ENCODE data around the gene BTK.

BTK gene

DNA sequence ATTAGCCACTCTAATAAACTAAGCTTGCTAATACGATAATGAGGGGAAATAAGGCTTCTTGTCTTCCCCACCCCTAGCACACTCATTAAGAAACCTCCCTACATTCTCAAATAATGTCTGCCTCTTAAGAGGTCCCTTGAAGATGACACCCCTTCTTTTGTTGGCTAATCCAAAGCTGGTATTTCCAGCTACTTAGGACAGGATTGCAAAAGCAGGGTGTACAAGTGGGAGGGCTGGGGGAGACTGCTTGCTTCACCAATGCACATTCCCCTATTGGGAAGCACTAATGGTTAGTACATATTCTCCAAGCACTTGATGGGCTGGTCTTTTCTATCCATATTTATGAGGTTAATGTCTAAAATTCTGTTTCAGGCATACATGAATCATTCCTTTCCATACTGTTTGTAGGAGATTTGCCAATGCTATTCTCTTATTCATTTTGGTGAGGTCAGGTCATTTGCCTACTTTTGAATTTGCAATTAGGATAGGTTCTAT is 20.6 kb downstream of the BTK start:
- no peak overlapping the region for H3K4me3 ChIP-seq (ENCODE audit: low read depth, low read length)
- no peak for DNase-seq (ENCODE audit: low read depth)
- TF ChIP-seq, protein P1, sequence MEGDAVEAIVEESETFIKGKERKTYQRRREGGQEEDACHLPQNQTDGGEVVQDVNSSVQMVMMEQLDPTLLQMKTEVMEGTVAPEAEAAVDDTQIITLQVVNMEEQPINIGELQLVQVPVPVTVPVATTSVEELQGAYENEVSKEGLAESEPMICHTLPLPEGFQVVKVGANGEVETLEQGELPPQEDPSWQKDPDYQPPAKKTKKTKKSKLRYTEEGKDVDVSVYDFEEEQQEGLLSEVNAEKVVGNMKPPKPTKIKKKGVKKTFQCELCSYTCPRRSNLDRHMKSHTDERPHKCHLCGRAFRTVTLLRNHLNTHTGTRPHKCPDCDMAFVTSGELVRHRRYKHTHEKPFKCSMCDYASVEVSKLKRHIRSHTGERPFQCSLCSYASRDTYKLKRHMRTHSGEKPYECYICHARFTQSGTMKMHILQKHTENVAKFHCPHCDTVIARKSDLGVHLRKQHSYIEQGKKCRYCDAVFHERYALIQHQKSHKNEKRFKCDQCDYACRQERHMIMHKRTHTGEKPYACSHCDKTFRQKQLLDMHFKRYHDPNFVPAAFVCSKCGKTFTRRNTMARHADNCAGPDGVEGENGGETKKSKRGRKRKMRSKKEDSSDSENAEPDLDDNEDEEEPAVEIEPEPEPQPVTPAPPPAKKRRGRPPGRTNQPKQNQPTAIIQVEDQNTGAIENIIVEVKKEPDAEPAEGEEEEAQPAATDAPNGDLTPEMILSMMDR (IDR thresholded peaks at IDR 0.05; ENCODE audit: insufficient read depth, low read depth, low read length, missing control alignments), result no peak

DNA sequence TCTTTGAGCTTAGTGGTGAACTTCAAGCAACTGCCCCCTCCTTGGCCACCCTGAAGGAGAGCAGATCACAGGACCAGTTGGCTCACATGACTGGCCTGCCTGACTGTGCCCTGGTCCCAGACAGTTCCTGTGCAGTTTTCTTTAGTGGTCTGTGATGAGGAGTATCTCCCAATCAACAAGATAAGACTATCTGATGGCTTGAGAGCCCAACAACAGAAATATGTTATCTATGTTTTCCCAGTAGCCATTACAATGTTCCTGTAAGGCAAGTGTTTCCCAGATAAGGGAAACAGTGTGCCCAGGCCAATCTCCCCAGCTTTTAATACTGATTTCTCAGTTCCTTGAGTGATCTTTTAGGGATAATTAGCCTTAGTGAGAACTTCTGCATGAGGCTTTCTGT is 23.2 kb downstream of the BTK start:
- DNase-seq (ENCODE audit: low read depth), result no peak
- no peak overlapping the region for H3K4me3 ChIP-seq (ENCODE audit: low read depth, low read length)

GRCh38 chrX:101362116-101362515 is 23.9 kb downstream of the BTK start:
- no peak overlapping the region for H3K4me3 ChIP-seq (ENCODE audit: low read depth, low read length)
- TF ChIP-seq, protein P1 (IDR thresholded peaks at IDR 0.05; ENCODE audit: insufficient read depth, low read depth, low read length, missing control alignments), result no peak
- no peak for DNase-seq (ENCODE audit: low read depth)

More for the DNA sequence above, 23.2 kb downstream of the BTK start:
- TF ChIP-seq, protein P1 (IDR thresholded peaks at IDR 0.05; ENCODE audit: insufficient read depth, low read depth, low read length, missing control alignments), result no peak

- TF ChIP-seq, protein P1 (IDR thresholded peaks at IDR 0.05; ENCODE audit: insufficient read depth, low read depth, low read length, missing control alignments), result no peak
- H3K4me3 ChIP-seq (ENCODE audit: low read depth, low read length), result no peak overlapping the region
- DNase-seq (ENCODE audit: low read depth), result no peak
These were observed 25.6 kb downstream of the BTK start for GRCh38 chrX:101360390-101360789.

DNA sequence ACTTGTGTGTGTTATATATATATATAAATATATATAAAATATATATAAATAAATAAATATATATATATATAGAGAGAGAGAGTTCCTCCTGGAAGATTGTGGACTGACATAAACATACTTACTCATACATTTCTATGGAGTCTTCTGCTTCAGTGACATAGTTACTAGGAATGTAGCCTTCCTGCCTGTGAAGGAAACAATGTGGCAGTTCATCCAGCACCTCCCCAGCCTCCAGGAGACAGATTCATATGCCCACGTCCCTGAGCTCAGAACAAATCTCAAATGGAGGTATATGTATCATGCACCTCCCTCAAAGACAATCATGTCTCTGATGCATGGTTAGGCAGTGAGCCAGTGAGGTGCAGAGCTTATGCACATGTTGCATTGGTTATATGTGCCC is 26.0 kb downstream of the BTK start:
- TF ChIP-seq, protein P1 (IDR thresholded peaks at IDR 0.05; ENCODE audit: insufficient read depth, low read depth, low read length, missing control alignments), result no peak
- DNase-seq (ENCODE audit: low read depth), result no peak
- H3K4me3 ChIP-seq (ENCODE audit: low read depth, low read length), result no peak overlapping the region

DNA sequence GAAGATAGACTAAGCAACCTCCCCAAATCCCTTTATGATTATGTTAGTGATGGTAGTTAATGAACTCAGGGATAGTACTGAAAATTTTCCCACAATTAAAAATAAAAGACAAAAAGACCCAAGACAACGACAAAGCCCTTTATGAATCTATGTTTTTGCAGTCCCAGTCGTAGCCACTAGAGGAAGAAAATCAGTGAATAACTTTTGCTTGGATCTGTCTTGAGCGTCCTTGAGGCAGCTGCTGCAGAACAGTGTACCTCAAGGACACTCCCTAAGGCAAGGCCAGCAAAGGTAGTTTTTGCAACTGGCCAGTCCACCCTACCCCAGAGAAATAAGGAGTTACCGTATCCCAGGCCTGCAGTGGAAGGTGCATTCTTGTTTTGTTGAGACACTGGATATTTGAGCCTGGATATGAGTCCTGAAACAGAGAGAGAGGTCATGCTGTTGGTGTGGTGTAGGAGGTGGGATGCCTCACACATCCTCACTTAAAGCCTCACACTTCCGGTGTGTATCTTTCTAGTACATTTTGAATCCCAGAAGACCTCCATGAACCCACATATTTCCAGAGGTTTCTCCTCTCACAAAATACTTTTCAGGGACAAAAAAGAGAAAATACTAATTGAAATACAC is 28.7 kb downstream of the BTK start:
- no peak overlapping the region for H3K4me3 ChIP-seq (ENCODE audit: low read depth, low read length)
- TF ChIP-seq, protein P1 (IDR thresholded peaks at IDR 0.05; ENCODE audit: insufficient read depth, low read depth, low read length, missing control alignments), result peak; percentile 15
- DNase-seq (ENCODE audit: low read depth), result peak; percentile 13

DNA sequence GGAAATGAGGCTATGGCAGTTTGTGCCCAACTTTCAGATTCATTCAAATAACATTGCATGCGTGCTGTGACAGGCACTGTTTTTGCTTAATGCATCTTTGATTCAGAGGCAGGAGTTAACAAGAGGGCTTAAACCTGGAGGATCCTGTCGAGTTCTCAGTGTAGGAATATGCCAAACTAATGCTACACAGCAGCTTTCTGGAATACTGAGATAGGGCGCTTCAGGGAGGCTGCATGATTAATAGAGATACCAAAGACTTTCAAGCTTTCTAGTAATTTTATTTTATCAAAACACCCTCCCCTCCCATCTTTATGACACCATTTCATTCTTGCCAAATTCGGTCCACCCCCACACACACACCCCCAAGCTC is 36.8 kb downstream of the BTK start:
- TF ChIP-seq, protein P1 (IDR thresholded peaks at IDR 0.05; ENCODE audit: insufficient read depth, low read depth, low read length, missing control alignments), result no peak
- no peak for DNase-seq (ENCODE audit: low read depth)
- H3K4me3 ChIP-seq (ENCODE audit: low read depth, low read length), result peak overlapping the region; percentile 86

Measured in GM12865 (cell line).